Ectodermal cell (in vitro differentiated cells): ENCODE results near the gene DTX1.
"Not testable (repeated sequence)": the region's sequence is repeated elsewhere in the genome, so short reads cannot be mapped to it uniquely, and the experiment has no call there.

ENCODE experiments used
- H3K27ac ChIP-seq: 2 replicates; pipeline ENCODE4 v1.7.0; 2013; ENCODE audit warnings: mild to moderate bottlenecking, low read depth, low read length; ENCODE audit not compliant: insufficient read depth, poor library complexity, severe bottlenecking
- H3K27me3 ChIP-seq: 2 replicates; pipeline ENCODE4 v1.7.0; 2013; ENCODE audit warnings: mild to moderate bottlenecking, low read length; ENCODE audit not compliant: insufficient read depth, control insufficient read depth, poor library complexity, severe bottlenecking
- H3K36me3 ChIP-seq: one replicate; pipeline ENCODE4 v1.7.0; 2013; ENCODE audit warnings: low read length; ENCODE audit not compliant: control insufficient read depth, insufficient read depth
- H3K4me1 ChIP-seq: one replicate; pipeline ENCODE4 v1.7.0; 2013; ENCODE audit warnings: low read length; ENCODE audit not compliant: control insufficient read depth, insufficient read depth
- H3K4me3 ChIP-seq: 2 replicates; pipeline ENCODE4 v1.7.0; 2013; ENCODE audit warnings: low read depth, low read length, control low read depth; ENCODE audit not compliant: insufficient read depth
- H3K9me3 ChIP-seq: 2 replicates; pipeline ENCODE4 v1.7.0; 2013; ENCODE audit warnings: mild to moderate bottlenecking, low read length, moderate library complexity; ENCODE audit not compliant: control insufficient read depth
- WGBS, 2 experiments: methylation state at CpG; one replicate each; pipeline ENCODE4 v1.1.7; 2013; ENCODE audit warnings: missing lambda C conversion rate in 2 of 2; 5-methylcytosine and 5-hydroxymethylcytosine counted together

The DTX1 gene

DNA sequence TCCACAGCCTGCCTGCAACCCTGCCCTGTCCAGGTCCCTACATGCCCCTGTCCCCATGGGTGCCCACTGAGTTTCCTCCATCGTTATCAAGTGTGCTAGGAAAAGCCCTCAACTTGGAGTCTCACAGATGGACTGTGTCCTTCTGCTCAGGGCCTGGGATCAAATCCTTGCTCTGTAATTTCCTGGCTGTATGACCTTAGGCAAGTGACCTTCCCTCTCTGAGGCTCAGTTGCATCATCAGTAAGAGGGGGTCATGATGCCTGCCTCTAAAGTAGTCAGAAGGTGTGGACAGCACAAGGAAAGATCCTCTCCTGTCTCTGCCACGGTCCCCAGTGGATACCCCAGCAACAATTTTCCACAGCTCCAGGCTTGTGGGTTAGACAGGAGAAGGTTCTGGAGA is 56.9 kb downstream of the DTX1 start:
- Histone ChIP-seq H3K27ac (no peak overlapping the region), H3K4me1 (peaks cover 3% of the 10 kb centered on the region), H3K4me3 (no peak overlapping the region), H3K36me3 (no peaks in the 10 kb centered on the region), H3K9me3 (no peaks in the 10 kb centered on the region), H3K27me3 (no peaks in the 10 kb centered on the region)
- 97 to 100% methylated on average over 2 of the region's 2 CpGs for WGBS, 2 experiments

DNA sequence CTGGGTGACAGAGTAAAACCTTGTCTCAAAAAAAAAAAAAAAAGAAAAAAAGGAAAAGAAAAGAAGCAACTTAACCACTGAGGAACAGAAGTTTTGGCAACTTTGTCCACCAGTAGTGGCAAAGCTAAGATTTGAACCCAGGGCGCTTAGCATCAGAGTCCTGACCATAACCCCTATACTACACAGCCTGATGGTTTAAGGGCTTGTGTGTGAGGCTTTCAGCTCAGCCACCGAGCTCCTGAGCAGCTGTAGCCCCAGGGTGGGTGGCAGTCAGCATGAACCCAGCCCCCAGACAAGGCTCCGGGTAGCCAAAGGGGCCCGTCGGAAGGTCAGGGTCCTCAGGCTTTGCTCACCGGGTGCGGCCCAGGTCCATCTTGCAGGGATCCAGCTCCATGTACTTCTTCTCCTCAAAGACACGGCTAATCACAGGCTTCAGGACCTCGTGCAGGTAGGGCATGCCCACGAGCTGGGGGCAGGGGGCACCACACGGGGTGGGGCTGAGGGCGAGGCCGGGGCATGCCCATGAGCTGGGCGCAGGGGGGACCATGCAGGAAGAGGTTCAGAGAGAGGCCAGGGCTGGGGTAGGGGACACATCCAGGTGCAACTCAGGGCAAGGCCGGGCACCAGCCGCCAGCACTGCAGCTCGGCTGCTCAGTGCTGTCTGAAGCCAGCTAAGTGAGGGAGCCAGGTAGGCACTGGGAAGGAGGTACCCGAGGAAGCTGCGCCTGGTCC is 58.1 kb downstream of the DTX1 start:
- H3K9me3 ChIP-seq, result no peaks in the 10 kb centered on the region
- WGBS, 2 experiments, result 92 to 94% methylated on average over 19 of the region's 19 CpGs

GRCh38 chr12:113115455-113116126 is 59.1 kb downstream of the DTX1 start:
- H3K4me1 ChIP-seq, result peaks cover 7% of the 10 kb centered on the region
- 85 to 86% methylated on average over 22 of the region's 22 CpGs for WGBS, 2 experiments
- no peak overlapping the region for H3K4me3 ChIP-seq
- no peaks in the 10 kb centered on the region for H3K9me3 ChIP-seq
- no peaks in the 10 kb centered on the region for H3K27me3 ChIP-seq
- H3K36me3 ChIP-seq, result no peaks in the 10 kb centered on the region
- H3K27ac ChIP-seq, result no peak overlapping the region

More for the DNA sequence above, 58.1 kb downstream of the DTX1 start:
- H3K4me1 ChIP-seq, result peaks cover 5% of the 10 kb centered on the region
- H3K27me3 ChIP-seq, result no peaks in the 10 kb centered on the region
- H3K27ac ChIP-seq, result no peak overlapping the region
- no peaks in the 10 kb centered on the region for H3K36me3 ChIP-seq
- H3K4me3 ChIP-seq, result no peak overlapping the region

GRCh38 chr12:113116875-113117274 is 60.3 kb downstream of the DTX1 start:
- no peaks in the 10 kb centered on the region for H3K9me3 ChIP-seq
- H3K27me3 ChIP-seq, result no peaks in the 10 kb centered on the region
- H3K36me3 ChIP-seq, result no peaks in the 10 kb centered on the region
- H3K4me3 ChIP-seq, result no peak overlapping the region
- no peak overlapping the region for H3K27ac ChIP-seq
- H3K4me1 ChIP-seq, result peaks cover 7% of the 10 kb centered on the region
- WGBS, 2 experiments, result 75 to 88% methylated on average over 6 of the region's 6 CpGs

GRCh38 chr12:113117684-113118083 is 61.2 kb downstream of the DTX1 start:
- 90 to 93% methylated on average over 8 of the region's 8 CpGs for WGBS, 2 experiments
- not testable (repeated sequence) for H3K36me3 ChIP-seq, H3K27me3 ChIP-seq, H3K4me1 ChIP-seq, H3K4me3 ChIP-seq, H3K27ac ChIP-seq, H3K9me3 ChIP-seq

- no peaks in the 10 kb centered on the region for H3K36me3 ChIP-seq
- no peaks in the 10 kb centered on the region for H3K9me3 ChIP-seq
- H3K4me3 ChIP-seq, result no peak overlapping the region
- H3K4me1 ChIP-seq, result peaks cover 4% of the 10 kb centered on the region
- H3K27me3 ChIP-seq, result no peaks in the 10 kb centered on the region
- H3K27ac ChIP-seq, result no peak overlapping the region
- 100% methylated on average over 1 of the region's 1 CpG; no CpG with 5 or more reads in 1 of the 2 experiments for WGBS, 2 experiments
Measured at GRCh38 chr12:113118142-113118541, 61.6 kb downstream of the DTX1 start.

DNA sequence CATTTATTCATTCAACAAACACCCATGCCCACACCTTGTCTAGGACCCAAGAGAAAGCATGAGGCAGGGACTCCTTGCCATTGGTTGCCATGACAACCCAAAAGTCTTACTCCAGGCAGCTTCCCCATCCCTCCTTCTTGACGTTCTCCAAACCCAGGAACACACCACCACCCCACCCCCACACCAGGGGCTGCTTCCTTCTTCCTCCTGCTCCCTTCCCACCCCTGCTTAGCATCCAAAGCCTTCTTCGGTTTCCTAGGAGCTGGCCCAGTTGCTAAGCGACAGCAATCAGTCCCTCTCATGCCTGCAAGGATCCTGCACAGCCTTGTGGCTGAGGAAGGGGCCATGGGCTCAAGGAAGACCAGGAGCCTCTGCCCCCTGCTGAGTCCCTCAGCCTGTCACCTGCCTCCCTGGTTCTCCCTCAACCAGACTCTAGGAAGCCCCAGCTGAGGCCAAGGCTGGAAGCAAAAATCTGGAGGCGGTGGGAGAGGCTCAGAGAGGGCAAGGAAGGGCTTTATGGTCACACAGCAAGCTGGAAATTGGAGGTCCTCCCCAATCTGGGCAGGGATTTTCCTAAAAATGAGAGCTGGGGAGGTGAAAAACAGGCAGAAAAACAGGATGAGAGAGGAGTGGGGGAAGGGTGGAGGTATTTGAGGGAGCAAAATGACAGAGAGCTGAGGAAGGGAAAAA is 63.6 kb downstream of the DTX1 start:
- no peaks in the 10 kb centered on the region for H3K36me3 ChIP-seq
- no peaks in the 10 kb centered on the region for H3K27me3 ChIP-seq
- 40 to 42% methylated on average over 4 of the region's 4 CpGs for WGBS, 2 experiments
- H3K4me3 ChIP-seq, result no peak overlapping the region
- H3K9me3 ChIP-seq, result no peaks in the 10 kb centered on the region
- no peak overlapping the region for H3K27ac ChIP-seq
- H3K4me1 ChIP-seq, result peaks cover 4% of the 10 kb centered on the region

DNA sequence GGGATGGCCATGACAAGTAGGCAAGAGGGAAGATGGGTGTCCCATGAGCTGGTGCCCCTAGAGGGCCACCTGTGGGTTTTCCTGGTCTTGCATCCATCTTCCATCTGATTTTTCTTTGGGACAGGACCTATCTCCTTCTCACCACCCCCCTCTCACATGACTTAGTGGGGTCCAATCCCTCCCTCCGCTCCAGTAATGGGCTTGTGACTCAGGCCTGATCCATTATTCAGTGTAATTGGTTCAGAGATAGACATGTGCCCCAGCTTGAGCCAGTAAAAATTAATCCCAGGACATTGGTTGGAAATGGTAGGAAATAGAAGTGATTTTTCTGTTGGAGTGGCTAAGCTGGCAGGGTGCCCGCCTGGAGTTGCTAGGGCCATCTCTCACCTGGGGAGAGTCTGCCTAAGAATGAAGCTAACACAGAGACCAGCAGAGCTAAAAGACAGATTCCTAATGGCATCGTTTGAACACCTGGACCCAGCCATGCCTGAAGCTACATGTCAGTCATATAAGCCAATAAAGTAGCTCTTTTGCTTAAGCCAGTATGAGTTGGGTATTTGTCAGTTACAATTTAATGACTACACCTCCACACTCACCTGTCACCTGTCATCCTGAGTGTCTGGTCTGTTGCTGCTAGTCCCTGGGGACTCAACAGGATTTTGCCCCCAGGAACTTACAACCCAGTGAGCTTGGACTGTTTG is 64.3 kb downstream of the DTX1 start:
- H3K9me3 ChIP-seq, result no peaks in the 10 kb centered on the region
- H3K27ac ChIP-seq, result no peak overlapping the region
- no peaks in the 10 kb centered on the region for H3K36me3 ChIP-seq
- peaks cover 4% of the 10 kb centered on the region for H3K4me1 ChIP-seq
- H3K27me3 ChIP-seq, result no peaks in the 10 kb centered on the region
- WGBS, 2 experiments, result 88% methylated on average over 3 of the region's 3 CpGs
- no peak overlapping the region for H3K4me3 ChIP-seq

DNA sequence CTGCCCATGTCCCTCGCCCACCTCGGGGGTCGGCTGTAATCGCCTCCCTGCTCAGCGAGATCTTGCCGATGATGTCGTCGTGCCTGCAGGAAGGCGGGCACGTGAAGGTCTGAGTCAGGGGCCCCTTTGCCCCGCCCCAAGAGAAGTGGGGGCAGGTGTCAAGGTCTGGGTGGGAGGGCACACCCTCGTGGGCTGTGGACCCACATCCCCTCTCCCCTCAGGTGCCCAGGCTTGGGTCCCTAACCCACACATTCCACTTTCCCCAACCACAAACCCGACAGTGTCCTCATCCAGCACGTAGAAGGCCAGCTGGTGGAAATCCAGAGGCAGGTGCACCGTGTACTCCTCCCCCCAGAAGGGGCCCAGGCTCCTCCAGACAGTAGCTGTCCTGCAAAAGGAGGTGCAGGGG is 71.3 kb downstream of the DTX1 start:
- Histone ChIP-seq H3K27me3 (peaks cover 3% of the 10 kb centered on the region), H3K4me3 (no peak overlapping the region), H3K4me1 (no peaks in the 10 kb centered on the region), H3K27ac (no peak overlapping the region), H3K36me3 (no peaks in the 10 kb centered on the region), H3K9me3 (no peaks in the 10 kb centered on the region)
- 52 to 62% methylated on average over 15 of the region's 15 CpGs for WGBS, 2 experiments
